ENCODE results near the gene KAT14. TPM values are rescaled to one million over a fixed set of nuclear protein-coding genes. Genes with fewer than 3 reads are reported as not detected.
"Not testable (repeated sequence)": the region's sequence is repeated elsewhere in the genome, so short reads cannot be mapped to it uniquely, and the experiment has no call there.

KAT14 gene
- total RNA-seq, 4 donors from 2014 or later = 13.2 to 22.0 (median 18.6) TPM

- no peak overlapping the region for H3K4me3 ChIP-seq
- no peaks in the 10 kb centered on the region for H3K9me3 ChIP-seq
- peaks cover 22% of the 10 kb centered on the region for H3K36me3 ChIP-seq
- TF ChIP-seq POLR2A (IDR thresholded peaks at IDR 0.05) (no peak), POLR2AphosphoS5 (IDR thresholded peaks at IDR 0.05) (no peak), EP300 (IDR thresholded peaks at IDR 0.05) (no peak)
- TF ChIP-seq, protein P1, sequence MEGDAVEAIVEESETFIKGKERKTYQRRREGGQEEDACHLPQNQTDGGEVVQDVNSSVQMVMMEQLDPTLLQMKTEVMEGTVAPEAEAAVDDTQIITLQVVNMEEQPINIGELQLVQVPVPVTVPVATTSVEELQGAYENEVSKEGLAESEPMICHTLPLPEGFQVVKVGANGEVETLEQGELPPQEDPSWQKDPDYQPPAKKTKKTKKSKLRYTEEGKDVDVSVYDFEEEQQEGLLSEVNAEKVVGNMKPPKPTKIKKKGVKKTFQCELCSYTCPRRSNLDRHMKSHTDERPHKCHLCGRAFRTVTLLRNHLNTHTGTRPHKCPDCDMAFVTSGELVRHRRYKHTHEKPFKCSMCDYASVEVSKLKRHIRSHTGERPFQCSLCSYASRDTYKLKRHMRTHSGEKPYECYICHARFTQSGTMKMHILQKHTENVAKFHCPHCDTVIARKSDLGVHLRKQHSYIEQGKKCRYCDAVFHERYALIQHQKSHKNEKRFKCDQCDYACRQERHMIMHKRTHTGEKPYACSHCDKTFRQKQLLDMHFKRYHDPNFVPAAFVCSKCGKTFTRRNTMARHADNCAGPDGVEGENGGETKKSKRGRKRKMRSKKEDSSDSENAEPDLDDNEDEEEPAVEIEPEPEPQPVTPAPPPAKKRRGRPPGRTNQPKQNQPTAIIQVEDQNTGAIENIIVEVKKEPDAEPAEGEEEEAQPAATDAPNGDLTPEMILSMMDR (IDR thresholded peaks at IDR 0.05) = no peak
- no peaks in the 10 kb centered on the region for H3K27me3 ChIP-seq
- 83% methylated on average over 3 of the region's 3 CpGs for WGBS
- peaks cover 12% of the 10 kb centered on the region for H3K4me1 ChIP-seq
- H3K27ac ChIP-seq = no peak overlapping the region
- DNase-seq (ENCODE audit: low spot score in 2 of 2) = no peak
Observed at GRCh38 chr20:18190338-18191233, 52.9 kb downstream of the KAT14 start.

DNA sequence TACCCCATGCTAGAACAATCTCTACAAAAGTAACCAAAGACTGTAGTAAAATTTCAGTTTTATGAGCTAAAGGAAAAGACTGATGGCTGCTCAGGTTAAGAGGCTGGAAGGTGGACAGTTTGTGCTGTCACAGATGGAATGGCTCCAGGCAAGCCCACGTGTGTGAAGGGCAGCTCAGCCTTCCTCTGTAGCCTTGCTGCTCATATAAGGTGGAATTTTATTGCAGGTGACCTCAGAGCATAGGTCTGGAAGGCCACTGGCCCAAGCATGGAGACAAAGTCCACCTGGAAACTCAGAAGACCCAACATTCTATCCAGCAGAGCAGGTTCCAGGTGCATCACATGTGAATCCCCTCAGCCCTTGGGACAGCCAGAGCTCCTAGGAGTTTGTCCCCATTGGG is 53.6 kb downstream of the KAT14 start:
- Histone ChIP-seq H3K4me1 (peaks cover 6% of the 10 kb centered on the region), H3K36me3 (peaks cover 16% of the 10 kb centered on the region), H3K9me3 (no peaks in the 10 kb centered on the region), H3K27ac (no peak overlapping the region), H3K4me3 (no peak overlapping the region), H3K27me3 (no peaks in the 10 kb centered on the region)
- TF ChIP-seq EP300 (IDR thresholded peaks at IDR 0.05) (no peak), POLR2A (IDR thresholded peaks at IDR 0.05) (no peak), POLR2AphosphoS5 (IDR thresholded peaks at IDR 0.05) (no peak)
- TF ChIP-seq, protein P1 (IDR thresholded peaks at IDR 0.05) = no peak
- WGBS = 86% methylated on average over 1 of the region's 1 CpG
- no peak for DNase-seq (ENCODE audit: low spot score in 2 of 2)

DNA sequence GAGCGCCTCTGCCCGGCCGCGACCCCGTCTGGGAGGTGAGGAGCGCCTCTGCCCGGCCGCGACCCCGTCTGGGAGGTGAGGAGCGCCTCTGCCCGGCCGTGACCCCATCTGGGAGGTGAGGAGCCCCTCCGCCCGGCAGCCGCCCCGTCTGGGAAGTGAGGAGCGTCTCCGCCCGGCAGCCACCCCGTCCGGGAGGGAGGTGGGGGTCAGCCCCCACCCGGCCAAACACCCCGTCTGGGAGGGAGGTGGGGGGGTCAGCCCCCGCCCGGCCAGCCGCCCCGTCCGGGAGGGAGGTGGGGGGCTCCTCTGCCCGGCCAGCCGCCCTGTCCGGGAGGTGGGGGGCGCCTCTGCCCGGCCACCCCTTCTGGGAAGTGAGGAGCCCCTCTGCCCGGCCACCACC is 56.8 kb downstream of the KAT14 start:
- WGBS = 96% methylated on average over 13 of the region's 35 CpGs

GRCh38 chr20:18195931-18196330 is 58.3 kb downstream of the KAT14 start:
- H3K27me3 ChIP-seq = no peaks in the 10 kb centered on the region
- WGBS = 91% methylated on average over 3 of the region's 3 CpGs
- H3K4me3 ChIP-seq = no peak overlapping the region
- H3K9me3 ChIP-seq = no peaks in the 10 kb centered on the region
- no peaks in the 10 kb centered on the region for H3K4me1 ChIP-seq
- no peak for DNase-seq (ENCODE audit: low spot score in 2 of 2)
- H3K27ac ChIP-seq = no peak overlapping the region
- H3K36me3 ChIP-seq = no peaks in the 10 kb centered on the region
- TF ChIP-seq POLR2AphosphoS5 (IDR thresholded peaks at IDR 0.05) (no peak), POLR2A (IDR thresholded peaks at IDR 0.05) (no peak), EP300 (IDR thresholded peaks at IDR 0.05) (no peak)
- TF ChIP-seq, protein P1 (IDR thresholded peaks at IDR 0.05) = no peak

More for the DNA sequence above, 56.8 kb downstream of the KAT14 start:
- not testable (repeated sequence) for H3K27me3 ChIP-seq; H3K4me3 ChIP-seq; H3K4me1 ChIP-seq; H3K9me3 ChIP-seq; H3K36me3 ChIP-seq; DNase-seq (ENCODE audit: low spot score in 2 of 2); H3K27ac ChIP-seq

DNA sequence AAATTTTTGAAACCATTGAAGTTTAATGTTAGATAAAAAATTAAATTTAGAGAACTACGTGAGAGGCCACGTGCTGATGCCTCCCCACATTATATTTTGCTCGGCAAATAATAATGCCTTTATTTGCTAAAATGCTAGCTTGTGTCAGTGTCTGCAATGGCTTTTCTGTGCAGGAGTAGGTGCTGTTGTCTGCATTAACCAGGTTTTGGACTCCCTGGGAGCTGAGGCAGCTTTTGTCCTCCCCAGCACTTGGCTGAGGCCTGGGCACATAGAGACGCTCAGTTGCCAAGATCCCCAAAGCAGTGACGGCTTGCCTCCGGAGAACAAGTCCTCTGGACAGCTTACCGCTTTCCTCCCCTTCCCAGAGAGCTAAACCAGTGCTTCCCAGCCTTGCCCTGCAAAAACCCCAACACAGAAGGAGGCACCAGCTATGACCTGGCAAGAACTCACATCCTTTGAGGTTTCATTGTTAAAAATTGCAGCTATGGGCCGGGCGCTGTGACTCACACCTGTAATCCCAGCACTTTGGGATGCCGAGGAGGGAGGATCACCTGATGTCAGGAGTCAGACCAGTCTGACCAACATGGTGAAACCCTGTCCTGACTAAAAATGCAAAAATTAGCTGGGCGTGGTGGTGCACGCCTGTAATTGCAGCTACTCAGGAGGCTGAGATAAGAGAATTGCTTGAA is 59.9 kb downstream of the KAT14 start:
- Histone ChIP-seq H3K27ac (no peak overlapping the region), H3K9me3 (peaks cover 6% of the 10 kb centered on the region), H3K27me3 (no peaks in the 10 kb centered on the region), H3K4me3 (no peak overlapping the region), H3K4me1 (no peaks in the 10 kb centered on the region), H3K36me3 (no peaks in the 10 kb centered on the region)
- no peak for DNase-seq (ENCODE audit: low spot score in 2 of 2)
- 82% methylated on average over 12 of the region's 12 CpGs for WGBS
- no peak for TF ChIP-seq POLR2AphosphoS5 (IDR thresholded peaks at IDR 0.05)
- TF ChIP-seq, protein P1 (IDR thresholded peaks at IDR 0.05) = peak in 1 of 2 donors; percentile 6
- TF ChIP-seq EP300 (IDR thresholded peaks at IDR 0.05) = no peak
- no peak for TF ChIP-seq POLR2A (IDR thresholded peaks at IDR 0.05)
